Measurements from ENCODE around the gene SAYSD1. TPM values are rescaled to one million over a fixed set of nuclear protein-coding genes. Genes with fewer than 3 reads are reported as not detected.
A peak's percentile ranks its signal among the peaks of the same experiment; 100 is the strongest.

The SAYSD1 gene
- total RNA-seq, 1 experiment from 2014 or later = 18.4 TPM

- DNase-seq (ENCODE audit: low read depth) = no peak
These were observed 6.7 kb downstream of the SAYSD1 start for GRCh38 chr6:39108041-39108839.

- no peak for DNase-seq (ENCODE audit: low read depth)
These were observed 7.3 kb downstream of the SAYSD1 start for GRCh38 chr6:39107641-39108040.

- DNase-seq (ENCODE audit: low read depth) = no peak
These were observed 8.0 kb downstream of the SAYSD1 start for GRCh38 chr6:39107034-39107433.

GRCh38 chr6:39104528-39104927 lies 10.5 kb downstream of the SAYSD1 start:
- DNase-seq (ENCODE audit: low read depth) = no peak

DNA sequence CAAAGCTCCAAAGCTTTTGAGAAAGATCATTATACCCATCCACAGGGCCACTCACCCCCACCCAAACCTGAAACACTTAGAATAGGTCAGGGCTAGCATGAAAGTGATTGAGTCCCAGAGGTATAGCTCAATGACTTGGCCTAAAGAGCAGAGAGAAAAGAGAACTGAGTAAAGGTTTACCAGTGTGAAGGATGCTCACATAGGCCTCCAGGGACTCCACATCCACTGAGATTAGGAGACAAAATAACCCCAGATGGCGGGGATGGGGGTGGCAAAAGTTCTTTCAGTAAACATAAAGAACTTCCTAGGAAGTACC lies 12.2 kb downstream of the SAYSD1 start:
- no peak for DNase-seq (ENCODE audit: low read depth)

- peak; percentile 71 for DNase-seq (ENCODE audit: low read depth)
These were observed 12.7 kb downstream of the SAYSD1 start for GRCh38 chr6:39102071-39102820.

DNA sequence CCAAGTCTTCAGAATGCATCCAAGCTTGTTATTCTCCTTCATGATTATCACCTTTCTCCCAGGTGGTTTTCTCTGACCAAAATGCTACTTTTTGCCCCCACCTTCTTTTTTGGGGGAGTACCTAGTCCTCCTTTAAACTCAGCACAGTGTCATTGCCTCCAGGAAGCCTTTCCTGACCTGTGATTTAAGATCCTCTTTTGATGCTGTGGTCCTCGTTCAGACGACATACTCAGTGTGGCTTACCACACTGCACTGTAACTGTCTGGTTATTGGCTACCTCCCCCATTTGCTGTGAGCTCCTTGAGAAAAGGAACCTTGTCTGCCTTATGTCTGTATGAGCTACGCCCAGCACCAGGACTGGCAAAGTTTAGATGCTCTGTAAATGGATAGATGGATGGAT lies 14.6 kb downstream of the SAYSD1 start:
- DNase-seq (ENCODE audit: low read depth) = no peak

DNA sequence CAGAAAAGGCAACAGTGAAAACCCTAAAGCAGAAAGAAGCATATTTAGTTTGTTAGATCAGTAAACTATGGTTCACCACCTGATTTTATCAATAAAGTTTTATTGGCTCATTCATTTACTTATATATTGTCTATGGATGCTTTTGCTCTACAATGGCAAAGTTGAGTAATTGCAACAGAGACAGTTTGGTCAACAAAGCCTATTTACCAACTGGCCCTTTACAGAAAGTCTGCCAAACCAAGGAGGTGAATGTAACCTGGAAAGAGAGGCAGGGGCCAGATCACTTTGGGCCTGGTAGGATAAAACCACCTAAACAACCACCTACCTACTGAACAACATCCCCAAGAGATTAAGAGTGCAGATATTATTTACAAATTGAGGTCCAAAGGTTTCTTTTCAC lies 19.4 kb downstream of the SAYSD1 start:
- DNase-seq (ENCODE audit: low read depth) = no peak

- DNase-seq (ENCODE audit: low read depth) = no peak
These were observed 21.8 kb downstream of the SAYSD1 start for GRCh38 chr6:39093149-39093708.

DNA sequence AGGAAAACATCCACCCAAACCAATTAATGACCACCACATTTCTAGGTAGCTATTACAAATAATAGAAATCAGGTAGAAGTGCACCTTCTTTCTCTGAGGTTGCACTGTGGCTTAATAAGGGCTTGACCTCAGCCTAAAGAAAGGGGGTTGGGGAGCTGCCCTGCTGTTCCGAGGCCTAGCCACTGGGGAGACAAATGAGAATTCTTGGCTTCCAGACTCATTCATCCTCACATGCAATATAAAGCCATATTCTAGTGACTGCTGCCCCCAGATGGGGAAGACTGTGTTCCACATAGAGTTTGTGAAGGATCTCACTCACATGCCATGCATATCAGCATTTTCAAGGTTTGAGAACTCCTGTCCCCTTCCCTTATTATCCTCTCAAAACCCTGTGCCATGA lies 22.9 kb downstream of the SAYSD1 start:
- DNase-seq (ENCODE audit: low read depth) = peak; percentile 35

DNA sequence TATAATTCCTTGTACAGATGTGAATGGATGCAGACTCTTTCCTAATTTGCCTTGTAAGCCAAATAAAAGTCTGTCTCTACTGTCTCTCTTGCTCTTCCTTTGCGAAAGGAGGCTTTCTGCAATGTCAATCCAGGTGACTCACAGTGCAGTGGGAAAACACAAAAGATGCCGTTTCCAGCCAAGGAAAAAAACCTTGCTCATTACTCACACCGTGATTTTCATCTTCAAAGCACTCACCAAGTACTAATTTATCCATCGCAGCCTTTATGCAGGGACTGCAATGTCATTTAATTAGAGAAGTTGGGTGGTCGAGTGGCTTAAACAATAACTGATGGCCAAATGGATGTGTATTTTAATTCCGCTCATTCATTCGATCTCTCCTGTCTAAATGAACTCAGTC lies 23.8 kb downstream of the SAYSD1 start:
- peak; percentile 27 for DNase-seq (ENCODE audit: low read depth)

GRCh38 chr6:39090036-39090435 lies 24.9 kb downstream of the SAYSD1 start:
- DNase-seq (ENCODE audit: low read depth) = no peak

- peak; percentile 41 for DNase-seq (ENCODE audit: low read depth)
These were observed 26.7 kb downstream of the SAYSD1 start for GRCh38 chr6:39088331-39088730.

DNA sequence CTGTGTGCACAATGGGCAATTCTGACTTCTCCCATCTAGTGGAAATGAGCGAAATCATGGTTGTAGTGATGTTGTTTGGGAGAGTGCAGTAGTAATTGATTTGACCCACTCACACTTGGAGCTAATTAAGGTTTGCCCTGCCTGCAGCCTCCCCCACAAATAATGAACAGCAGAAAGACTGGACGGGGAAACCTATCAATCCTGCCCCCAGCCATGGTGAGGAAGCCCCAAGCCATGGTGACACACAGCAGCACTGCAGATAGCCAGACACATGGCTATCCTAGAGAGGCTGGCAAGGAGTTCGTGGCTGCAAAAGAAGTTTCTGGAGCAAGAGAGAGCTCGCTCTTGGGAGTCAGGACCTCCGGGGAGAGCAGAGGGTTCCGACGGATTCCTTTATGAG lies 27.8 kb downstream of the SAYSD1 start:
- DNase-seq (ENCODE audit: low read depth) = no peak

DNA sequence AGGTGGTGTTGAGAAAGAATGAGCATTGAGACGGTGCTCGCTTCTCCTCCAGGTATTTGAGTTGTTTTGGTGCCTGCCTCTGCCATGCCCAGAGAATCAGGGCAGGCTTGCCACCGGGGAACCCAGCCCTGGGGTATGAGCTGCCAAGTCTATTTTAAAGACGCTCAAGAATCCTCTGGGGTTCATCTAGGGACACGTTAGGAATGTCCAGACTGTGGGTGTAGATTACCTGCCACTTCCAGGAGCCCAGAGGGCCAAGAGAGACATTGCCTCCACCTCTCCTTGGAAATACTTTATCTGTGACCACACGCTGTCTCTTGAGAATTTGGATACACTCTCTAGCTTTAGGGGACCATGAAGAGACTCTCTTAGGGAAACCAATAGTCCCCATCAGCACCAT lies 28.3 kb downstream of the SAYSD1 start:
- DNase-seq (ENCODE audit: low read depth) = no peak

DNA sequence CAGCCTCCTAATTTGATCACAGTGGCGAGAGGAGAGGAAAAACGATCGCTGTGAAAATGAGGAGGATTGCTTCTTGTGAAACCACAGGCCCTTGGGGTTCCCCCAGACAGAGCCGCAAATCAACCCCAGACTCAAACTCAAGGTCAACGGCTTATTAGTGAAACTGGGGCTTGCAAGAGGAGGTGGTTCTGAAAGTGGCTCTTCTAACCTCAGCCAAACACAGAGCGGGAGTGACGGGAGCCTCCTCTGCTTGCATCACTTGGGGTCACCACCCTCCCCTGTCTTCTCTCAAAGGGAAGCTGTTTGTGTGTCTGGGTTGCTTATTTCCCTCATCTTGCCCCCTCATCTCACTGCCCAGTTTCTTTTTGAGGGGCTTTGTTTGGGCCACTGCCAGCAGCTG lies 28.7 kb downstream of the SAYSD1 start:
- DNase-seq (ENCODE audit: low read depth) = no peak

GRCh38 chr6:39085129-39085797 lies 29.7 kb downstream of the SAYSD1 start:
- no peak for DNase-seq (ENCODE audit: low read depth)

DNA sequence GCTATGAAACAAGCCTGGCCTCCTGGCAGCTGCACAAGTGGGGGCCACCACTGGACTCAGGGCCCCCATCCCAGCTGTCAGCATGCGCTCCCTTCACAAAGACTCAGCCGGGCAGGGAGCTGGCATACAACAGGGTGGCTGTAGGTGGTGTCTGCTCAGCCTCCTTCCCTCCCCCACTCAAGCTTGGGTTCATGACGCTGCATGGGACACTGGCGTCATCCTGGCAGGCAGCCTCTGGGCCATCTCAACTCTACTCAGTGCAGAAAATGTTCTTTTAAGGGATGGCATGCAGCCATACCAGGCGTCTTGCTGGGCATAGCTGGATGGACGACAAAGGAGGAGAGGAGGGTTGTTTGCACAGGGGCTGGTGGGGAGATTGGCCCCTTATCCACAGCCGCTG lies 30.5 kb downstream of the SAYSD1 start:
- no peak for DNase-seq (ENCODE audit: low read depth)

GRCh38 chr6:39083231-39083634 lies 31.8 kb downstream of the SAYSD1 start:
- DNase-seq (ENCODE audit: low read depth) = no peak

GRCh38 chr6:39082310-39082709 lies 32.7 kb downstream of the SAYSD1 start:
- DNase-seq (ENCODE audit: low read depth) = no peak

DNA sequence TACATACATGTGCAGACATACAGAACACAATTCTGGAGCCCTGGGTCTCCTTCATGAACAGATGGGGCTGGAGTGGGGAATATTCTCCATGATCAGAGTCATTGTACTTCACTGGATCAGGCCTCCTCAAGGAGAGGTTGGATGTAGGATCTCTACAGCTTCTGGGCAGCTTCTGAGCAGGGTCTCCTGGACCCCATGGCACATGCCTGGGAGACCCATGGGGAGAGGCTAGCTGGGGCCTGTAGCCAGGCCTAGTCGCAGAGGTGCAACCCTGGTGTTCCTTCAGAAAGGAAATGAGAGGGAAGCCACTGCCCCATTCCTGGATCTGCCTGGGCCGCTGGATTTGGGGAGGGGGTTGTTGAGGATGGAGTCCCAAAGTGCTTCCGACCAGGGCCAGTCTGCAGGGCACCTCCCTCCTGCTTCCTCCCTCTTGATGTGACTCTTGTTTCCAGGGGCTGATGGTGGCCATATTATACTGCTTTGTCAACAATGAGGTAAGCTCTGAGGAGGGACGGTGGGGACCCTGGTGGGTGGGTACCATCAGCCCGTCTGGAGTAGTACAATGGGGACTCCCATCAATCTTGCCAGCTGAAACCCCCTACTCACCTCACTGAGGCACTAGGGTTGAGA lies 34.6 kb downstream of the SAYSD1 start:
- no peak for DNase-seq (ENCODE audit: low read depth)
